Ramos (cell line): ENCODE data around the gene FHIP1B.

ENCODE experiments used
- in situ Hi-C: fragments of 300-500 bp; cut with MboI; formaldehyde crosslinking; loops from one replicate; pipeline ENCODE4 v1.14.3; 2022; ENCODE audit warnings: low sequenced_read_pairs; ENCODE audit not compliant: unreplicated experiment

The FHIP1B gene

DNA sequence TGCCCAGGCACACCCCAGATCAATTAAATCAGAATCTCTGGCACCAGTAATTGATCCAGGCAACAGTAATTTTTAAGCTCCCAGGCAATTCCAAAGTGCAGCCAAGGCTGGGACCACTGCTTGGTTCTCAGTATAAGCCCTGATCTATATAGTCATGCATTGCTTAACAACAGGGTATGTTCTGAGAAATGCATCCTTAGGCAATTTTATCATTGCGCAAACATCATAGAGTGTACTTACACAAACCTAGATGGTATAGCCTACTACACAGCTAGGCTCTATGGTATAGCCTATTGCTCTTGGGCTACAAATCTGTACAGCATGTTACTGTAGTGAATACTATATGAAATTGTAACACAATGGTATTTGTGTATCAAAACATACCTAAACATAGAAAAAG, 29.7 kb downstream of the FHIP1B start:
- in situ Hi-C loops: no loop called here

DNA sequence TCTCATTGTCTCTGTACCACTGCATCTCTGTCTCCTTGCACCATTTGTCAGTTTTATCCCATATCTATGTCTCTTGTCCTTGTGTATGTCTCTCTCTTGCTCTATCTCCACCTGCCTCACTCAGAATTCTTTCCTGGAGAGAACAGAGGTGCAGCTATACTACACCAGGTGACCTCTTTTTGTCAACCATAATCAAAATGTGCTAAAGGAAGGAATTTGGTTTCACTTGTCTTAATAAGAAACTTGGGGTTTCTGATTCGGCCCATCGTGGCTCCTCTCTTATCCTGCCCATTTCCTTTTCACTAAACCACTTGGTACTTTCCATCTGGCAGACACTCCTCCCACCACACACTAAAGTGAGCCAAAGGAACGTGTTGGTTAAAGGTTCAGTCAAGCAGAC, 31.1 kb downstream of the FHIP1B start:
- in situ Hi-C loops: no loop called here

DNA sequence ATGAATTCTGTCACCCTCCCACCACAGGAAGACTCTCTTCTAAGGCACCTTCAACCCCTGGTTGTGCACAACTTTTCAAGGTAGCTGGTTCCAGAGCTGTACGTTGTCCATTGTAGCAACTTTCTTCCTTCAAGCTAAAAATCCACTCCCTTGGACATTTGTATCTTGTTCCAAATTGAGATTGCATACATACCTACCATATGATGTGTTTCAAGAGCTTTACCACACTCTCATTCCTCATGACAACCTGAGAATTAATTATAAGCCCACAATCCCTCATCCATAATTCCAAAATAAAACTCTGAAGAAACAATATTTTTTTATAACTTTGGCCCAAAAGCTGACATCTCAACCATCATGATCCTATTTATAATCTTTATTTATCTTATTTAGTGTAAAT, 32.4 kb downstream of the FHIP1B start:
- in situ Hi-C loops: no loop called here

DNA sequence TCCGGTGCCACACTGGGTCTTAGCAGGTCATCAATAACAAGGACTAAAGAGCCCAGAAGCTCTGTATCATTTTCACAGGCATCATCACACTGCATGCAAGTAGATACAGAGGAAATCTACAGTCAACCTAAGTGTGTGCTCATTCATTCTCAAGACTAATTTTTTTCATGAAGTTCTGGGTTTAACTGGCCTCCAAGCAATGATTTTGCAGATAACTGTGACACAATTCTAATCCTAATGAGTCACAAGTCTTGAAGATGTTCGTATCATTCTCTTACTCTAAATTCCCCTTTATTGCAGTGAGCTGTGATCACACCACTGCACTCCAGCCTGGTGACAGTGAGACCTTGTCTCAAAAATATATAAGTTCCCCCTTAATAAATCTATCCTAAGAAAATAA, 33.0 kb downstream of the FHIP1B start:
- in situ Hi-C loops: no loop called here

DNA sequence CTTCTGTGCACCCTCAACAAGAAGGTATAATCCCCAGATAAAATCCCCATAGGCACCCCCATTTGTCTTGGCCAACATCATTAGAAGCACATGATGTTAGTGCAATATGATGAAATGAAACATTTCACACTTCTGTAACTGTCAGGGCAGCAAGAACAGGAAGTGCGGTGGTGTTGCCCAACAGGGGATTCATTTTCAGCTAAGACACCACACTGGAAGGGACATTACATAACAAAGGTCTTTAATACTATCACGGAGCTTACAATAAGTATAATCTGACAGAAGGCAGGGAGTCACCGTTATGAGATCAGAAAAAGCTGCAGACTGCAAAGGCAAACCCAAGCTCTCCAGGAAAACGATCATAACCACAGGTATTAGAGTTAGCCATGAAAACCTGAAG, 33.5 kb downstream of the FHIP1B start:
- in situ Hi-C loops: no loop called here

DNA sequence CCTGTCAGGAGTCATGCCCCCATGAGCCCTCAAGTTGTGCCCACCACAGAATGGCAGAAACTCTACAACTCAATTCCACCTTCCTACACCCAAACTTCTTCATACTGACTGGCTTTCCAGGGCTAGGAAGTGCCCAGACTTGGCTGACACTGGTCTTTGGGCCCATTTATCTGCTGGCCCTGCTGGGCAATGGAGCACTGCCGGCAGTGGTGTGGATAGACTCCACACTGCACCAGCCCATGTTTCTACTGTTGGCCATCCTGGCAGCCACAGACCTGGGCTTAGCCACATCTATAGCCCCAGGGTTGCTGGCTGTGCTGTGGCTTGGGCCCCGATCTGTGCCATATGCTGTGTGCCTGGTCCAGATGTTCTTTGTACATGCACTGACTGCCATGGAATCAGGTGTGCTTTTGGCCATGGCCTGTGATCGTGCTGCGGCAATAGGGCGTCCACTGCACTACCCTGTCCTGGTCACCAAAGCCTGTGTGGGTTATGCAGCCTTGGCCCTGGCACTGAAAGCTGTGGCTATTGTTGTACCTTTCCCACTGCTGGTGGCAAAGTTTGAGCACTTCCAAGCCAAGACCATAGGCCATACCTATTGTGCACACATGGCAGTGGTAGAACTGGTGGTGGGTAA, 35.1 kb downstream of the FHIP1B start, which contains the start of gene OR52W1:
Gene OR52W1, plus strand, starts transcription at position 51 of the 637 bp plus-strand sequence. Its CDS starts 0 bp downstream, at position 51.
- in situ Hi-C loops: no loop called here

DNA sequence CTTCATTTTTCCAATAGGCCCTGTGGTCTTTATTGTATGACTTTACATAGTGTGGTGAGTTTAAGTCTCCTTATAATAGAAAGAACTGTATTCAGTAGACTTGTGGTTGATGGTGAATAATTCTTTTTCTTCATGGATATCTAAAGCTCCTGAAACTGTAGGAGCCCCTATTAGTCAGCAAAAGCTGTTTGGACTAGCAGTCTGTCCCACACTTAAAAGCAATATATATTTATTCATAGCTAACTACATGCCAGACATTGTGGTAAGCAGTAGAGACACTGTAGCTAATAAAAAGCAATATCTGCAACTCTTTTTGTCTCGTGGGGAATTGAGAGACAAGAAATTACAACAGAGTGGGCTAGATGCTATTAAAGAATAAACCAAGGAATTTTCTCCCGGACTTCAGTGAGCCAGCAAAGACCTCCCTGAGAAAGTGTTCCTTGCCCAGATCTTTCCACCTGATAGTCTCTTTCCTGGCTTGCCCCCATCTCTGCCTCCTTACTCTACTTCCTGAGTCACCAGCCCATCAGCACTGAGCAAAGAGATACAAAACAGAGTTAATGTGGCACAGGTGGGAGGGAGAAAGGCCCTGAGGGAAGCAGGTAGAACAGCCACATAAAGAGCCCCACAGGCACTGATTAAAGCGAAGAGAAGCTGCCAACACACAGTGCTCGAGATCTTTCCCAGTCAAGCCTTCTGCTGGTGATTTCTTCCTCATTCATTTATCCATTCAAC, 36.8 kb downstream of the FHIP1B start:
- in situ Hi-C loops: no loop called here

DNA sequence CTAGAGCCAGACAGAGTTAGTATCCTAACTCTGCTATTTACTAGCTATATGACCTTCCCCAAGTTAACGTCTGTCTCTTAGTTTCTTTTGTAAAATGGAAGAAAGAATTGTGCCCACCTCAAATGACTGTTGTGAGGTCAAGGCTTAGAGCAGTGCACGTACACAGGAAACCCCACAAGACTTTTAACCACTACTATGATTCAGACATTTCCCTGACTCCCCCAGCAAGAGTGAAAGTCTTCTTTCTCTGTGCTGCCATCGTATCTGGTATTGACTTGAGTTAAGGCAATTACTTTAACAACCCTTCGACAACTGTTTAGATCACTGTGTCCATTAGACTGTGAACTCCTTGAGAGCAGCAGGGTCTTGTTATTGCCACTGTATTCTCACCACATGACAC, 38.0 kb downstream of the FHIP1B start:
- in situ Hi-C loops: no loop called here

DNA sequence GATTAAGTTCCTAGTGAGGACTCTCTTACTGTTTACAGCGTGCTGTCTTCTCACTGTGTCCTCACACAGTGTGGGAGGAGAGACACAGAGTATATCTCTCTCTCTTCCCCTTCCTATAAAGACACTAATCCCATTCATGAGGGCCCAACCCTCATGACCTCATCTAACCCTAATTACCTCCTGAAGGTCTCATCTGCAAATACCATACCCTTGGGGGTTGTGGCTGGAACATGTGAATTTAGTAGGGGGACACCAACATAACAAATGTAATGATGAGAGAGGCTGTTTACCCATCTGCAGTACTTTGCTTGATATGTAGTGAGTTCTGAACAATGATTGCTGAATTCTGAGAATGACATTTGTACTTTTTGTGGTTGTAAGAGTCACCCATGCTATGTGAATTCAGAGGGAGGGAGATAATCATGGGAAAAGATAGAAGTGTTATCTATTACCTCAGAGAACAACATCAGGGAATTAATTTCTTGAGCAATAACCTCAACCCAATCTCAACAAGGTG, 40.3 kb downstream of the FHIP1B start:
- in situ Hi-C loops: no loop called here

DNA sequence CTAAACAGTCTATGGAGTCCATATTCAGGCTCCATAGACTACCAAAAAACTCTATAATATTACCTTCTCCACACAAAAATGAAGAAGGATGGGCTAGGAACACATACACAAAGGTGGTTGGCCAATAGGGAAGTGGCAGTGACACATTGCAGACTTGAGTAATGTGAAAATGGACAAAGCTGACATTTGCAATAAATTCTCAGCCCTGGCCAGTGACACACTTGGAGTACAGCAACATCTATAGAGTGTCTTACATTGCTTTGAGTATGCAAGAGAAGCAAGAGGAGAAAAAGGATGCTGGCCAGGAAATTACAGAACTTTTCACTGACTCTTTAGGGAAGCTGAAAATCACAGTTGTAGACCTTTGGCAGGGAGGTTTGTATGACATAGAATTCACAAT, 42.7 kb downstream of the FHIP1B start:
- in situ Hi-C loops: no loop called here

DNA sequence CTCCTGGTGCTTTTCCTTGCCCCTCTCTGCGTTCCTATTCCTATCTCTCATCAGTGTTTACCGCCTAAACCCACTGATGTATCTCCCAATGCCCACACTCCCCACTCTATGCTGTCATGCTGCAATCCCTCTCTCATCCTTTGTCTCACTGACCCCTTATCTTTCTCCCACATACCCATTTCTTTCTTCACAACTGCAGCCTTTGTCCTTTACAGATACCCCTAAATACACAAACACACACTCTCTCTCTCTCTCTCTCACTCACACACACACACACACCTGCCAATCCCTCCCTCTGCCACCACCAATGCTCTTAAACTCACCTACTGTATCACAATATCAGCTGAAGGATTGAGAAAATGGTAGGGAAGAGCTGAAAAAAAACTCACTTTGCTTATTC, 59.0 kb downstream of the FHIP1B start:
- in situ Hi-C loops: no loop called here

DNA sequence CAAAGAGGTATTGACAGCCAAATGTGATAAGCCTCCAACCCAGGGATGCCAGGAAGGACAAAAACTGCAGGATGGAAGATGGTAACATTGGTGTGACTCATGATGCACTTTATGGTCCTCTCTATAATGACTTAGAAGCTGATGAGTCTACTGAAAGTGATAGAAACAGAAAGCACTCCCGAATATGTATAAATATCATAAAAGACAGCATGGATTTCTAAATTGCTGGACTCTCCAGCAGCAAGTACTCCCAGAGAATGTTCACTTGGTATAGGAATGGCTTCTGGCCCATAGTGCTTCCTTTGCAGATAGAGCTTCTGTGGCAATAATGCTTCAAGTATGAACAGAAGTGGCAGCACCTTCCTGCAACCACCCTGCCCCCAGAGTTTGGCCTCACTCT, 64.2 kb downstream of the FHIP1B start, which contains the start of gene OR52B2:
Gene OR52B2, minus strand, starts transcription at position 101 of the 400 bp plus-strand sequence. Its CDS starts 0 bp downstream, at position 101.
- in situ Hi-C loops: no loop called here
